ENCODE measurements around the gene TDO2. TPM values are rescaled to one million over a fixed set of nuclear protein-coding genes. Genes with fewer than 3 reads are reported as not detected.

TDO2 gene
- total RNA-seq, 6 donors from 2014 or later = 0.74 to 2.3 (median 2.1) TPM; not detected in 3

GRCh38 chr4:155877971-155878370 lies 25.5 kb upstream of the TDO2 start:
- TF ChIP-seq CTCF (IDR thresholded peaks at IDR 0.05) = no peak
- TF ChIP-seq POLR2A (IDR thresholded peaks at IDR 0.05) = no peak
- TF ChIP-seq EP300 (IDR thresholded peaks at IDR 0.05) = no peak
- TF ChIP-seq POLR2AphosphoS5 (IDR thresholded peaks at IDR 0.05) = no peak
- DNase-seq = no peak
- Histone ChIP-seq H3K27me3 (no peaks in the 10 kb centered on the region), H3K9me3 (peaks cover 0 to 8% (median 0%) of the 10 kb centered on the region in 4 donors), H3K36me3 (no peaks in the 10 kb centered on the region), H3K4me1 (no peaks in the 10 kb centered on the region), H3K27ac (no peak overlapping the region), H3K4me3 (no peak overlapping the region)
- no peak for ATAC-seq (ENCODE audit: low FRiP score in 2 of 2)
- WGBS, 2 donors = 77 to 86% methylated on average over 4 of the region's 4 CpGs

DNA sequence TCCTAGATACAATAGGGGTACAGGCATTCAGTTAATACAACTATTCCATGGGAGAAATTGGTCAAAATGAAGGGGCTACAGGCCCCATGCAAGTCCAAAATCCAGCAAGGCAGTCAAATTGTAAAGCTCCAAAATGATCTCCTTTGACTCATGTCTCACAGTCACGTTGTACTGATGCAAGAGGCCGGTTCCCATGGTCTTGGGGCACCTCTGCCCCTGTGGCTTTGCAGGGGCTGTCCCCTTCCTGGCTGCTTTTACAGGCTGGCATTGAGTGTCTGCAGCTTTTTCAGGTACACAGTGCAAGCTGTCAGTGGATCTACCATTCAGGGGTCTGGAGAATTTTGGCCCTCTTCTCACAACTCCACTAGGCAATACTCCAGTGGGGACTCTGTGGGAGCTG lies 24.9 kb upstream of the TDO2 start:
- H3K9me3 ChIP-seq = peaks cover 0 to 8% (median 0%) of the 10 kb centered on the region in 4 donors
- H3K36me3 ChIP-seq = no peaks in the 10 kb centered on the region
- ATAC-seq (ENCODE audit: low FRiP score in 2 of 2) (no peak), DNase-seq (no peak)
- H3K27me3 ChIP-seq = no peaks in the 10 kb centered on the region
- no peaks in the 10 kb centered on the region for H3K4me1 ChIP-seq
- no peak overlapping the region for H3K4me3 ChIP-seq
- no peak overlapping the region for H3K27ac ChIP-seq
- WGBS, 2 donors = 31 to 41% methylated on average over 2 of the region's 2 CpGs
- no peak for TF ChIP-seq POLR2A (IDR thresholded peaks at IDR 0.05)
- no peak for TF ChIP-seq POLR2AphosphoS5 (IDR thresholded peaks at IDR 0.05)
- no peak for TF ChIP-seq EP300 (IDR thresholded peaks at IDR 0.05)
- TF ChIP-seq CTCF (IDR thresholded peaks at IDR 0.05) = no peak

- Histone ChIP-seq H3K36me3 (no peaks in the 10 kb centered on the region), H3K9me3 (peaks cover 0 to 8% (median 0%) of the 10 kb centered on the region in 4 donors), H3K27me3 (no peaks in the 10 kb centered on the region), H3K4me3 (no peak overlapping the region), H3K27ac (no peak overlapping the region), H3K4me1 (no peaks in the 10 kb centered on the region)
- ATAC-seq (ENCODE audit: low FRiP score in 2 of 2) (no peak), DNase-seq (no peak)
- TF ChIP-seq POLR2AphosphoS5 (IDR thresholded peaks at IDR 0.05) (no peak), CTCF (IDR thresholded peaks at IDR 0.05) (no peak), POLR2A (IDR thresholded peaks at IDR 0.05) (no peak)
Observed at GRCh38 chr4:155879767-155880166, 23.7 kb upstream of the TDO2 start.

DNA sequence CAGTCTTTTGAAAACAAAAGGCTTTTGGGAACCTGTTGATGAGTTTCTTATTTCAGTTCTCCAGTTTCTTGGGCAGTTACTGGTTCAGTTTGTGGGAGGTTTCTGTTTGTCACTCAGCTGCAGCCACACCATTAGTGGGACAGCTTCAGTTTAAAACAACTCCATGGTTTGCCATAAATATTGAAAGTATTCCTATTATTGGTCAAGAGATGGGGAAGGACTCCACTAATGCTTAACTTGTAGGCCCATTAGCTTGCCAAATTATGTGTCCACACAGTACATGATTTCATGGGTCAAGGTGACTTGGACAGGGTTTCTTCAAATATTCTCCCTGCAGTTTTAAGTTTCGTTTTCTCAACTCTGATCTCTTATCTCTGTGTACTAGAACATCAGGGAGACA lies 21.9 kb upstream of the TDO2 start:
- DNase-seq (no peak), ATAC-seq (ENCODE audit: low FRiP score in 2 of 2) (no peak)
- Histone ChIP-seq H3K9me3 (no peaks in the 10 kb centered on the region), H3K4me3 (no peak overlapping the region), H3K36me3 (no peaks in the 10 kb centered on the region), H3K27ac (no peak overlapping the region), H3K4me1 (no peaks in the 10 kb centered on the region), H3K27me3 (no peaks in the 10 kb centered on the region)
- 39 to 64% methylated on average over 1 of the region's 1 CpG for WGBS, 2 donors
- no peak for TF ChIP-seq POLR2A (IDR thresholded peaks at IDR 0.05)
- TF ChIP-seq POLR2AphosphoS5 (IDR thresholded peaks at IDR 0.05) = no peak
- TF ChIP-seq CTCF (IDR thresholded peaks at IDR 0.05) = no peak
- no peak for TF ChIP-seq EP300 (IDR thresholded peaks at IDR 0.05)

DNA sequence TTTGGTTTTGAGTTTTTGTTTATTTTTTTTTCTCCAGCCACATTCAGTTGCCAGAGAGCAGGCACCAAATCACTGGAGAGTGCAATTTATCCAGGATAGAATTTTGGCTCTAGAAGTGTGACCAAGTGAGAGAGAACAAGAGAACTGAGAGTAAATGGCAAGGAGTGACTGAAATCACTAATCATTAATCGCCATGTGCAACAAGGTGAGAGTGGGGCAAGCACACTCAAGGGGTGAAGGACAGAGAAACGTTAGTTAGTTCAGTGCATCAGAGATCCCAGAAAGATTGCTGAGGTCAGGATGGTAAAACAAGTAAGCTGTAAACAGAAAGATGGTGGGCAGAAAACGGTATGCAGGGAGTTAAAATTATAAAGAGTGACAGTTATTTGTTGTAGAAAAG lies 19.6 kb upstream of the TDO2 start:
- 75 to 78% methylated on average over 3 of the region's 3 CpGs for WGBS, 2 donors
- no peak for ATAC-seq (ENCODE audit: low FRiP score in 2 of 2)
- no peak overlapping the region for H3K27ac ChIP-seq

More for the DNA sequence above, 19.6 kb upstream of the TDO2 start:
- TF ChIP-seq POLR2AphosphoS5 (IDR thresholded peaks at IDR 0.05) (no peak), POLR2A (IDR thresholded peaks at IDR 0.05) (no peak), CTCF (IDR thresholded peaks at IDR 0.05) (no peak), EP300 (IDR thresholded peaks at IDR 0.05) (no peak)
- Histone ChIP-seq H3K27me3 (no peaks in the 10 kb centered on the region), H3K4me3 (no peak overlapping the region), H3K36me3 (no peaks in the 10 kb centered on the region), H3K4me1 (no peaks in the 10 kb centered on the region), H3K9me3 (no peaks in the 10 kb centered on the region)
- no peak for DNase-seq

All from upper lobe of left lung (tissue), 6 donors.